Muscle of leg (tissue), 11 donors: ENCODE measurements around the gene TMX4. TPM values are rescaled to one million over a fixed set of nuclear protein-coding genes. Genes with fewer than 3 reads are reported as not detected.
"Not testable (repeated sequence)": the region's sequence is repeated elsewhere in the genome, so short reads cannot be mapped to it uniquely, and the experiment has no call there.

Experiments
- DNase-seq: peaks from one replicate; pipeline ENCODE4 v3.0.0; 2013
- H3K27ac ChIP-seq: one replicate; pipeline ENCODE4 v1.5.1; 2013; ENCODE audit warnings: mild to moderate bottlenecking, low read length, control low read depth
- H3K27me3 ChIP-seq: one replicate; pipeline ENCODE4 v1.6.1; 2013; ENCODE audit warnings: low read length; ENCODE audit not compliant: control insufficient read depth, insufficient read depth
- H3K36me3 ChIP-seq: one replicate; pipeline ENCODE4 v1.6.1; 2013; ENCODE audit warnings: low read length; ENCODE audit not compliant: control insufficient read depth, insufficient read depth
- H3K4me1 ChIP-seq: one replicate; pipeline ENCODE4 v1.6.1; 2013; ENCODE audit warnings: low read length; ENCODE audit not compliant: control insufficient read depth, insufficient read depth
- H3K4me3 ChIP-seq: one replicate; pipeline ENCODE4 v1.5.1; 2013; ENCODE audit warnings: low read length, control low read depth
- H3K9me3 ChIP-seq: replicated peaks from 2 replicates; pipeline ENCODE4 v1.6.1; 2013; ENCODE audit warnings: low read depth, low read length; ENCODE audit not compliant: control insufficient read depth
- WGBS: methylation state at CpG from one replicate; pipeline ENCODE4 v1.1.5; 2013; ENCODE audit warnings: missing lambda C conversion rate; ENCODE audit not compliant: insufficient coverage; 5-methylcytosine and 5-hydroxymethylcytosine counted together
- polyA plus RNA-seq, 8 donors: library from polyadenylated mRNA; unstranded; fragments of 120-200 nt; gene quantifications; one replicate each; pipeline versions ENCODE4 v1.2.1 to v1.2.3, GENCODE V29; 2013; ENCODE audit warnings: inconsistent platforms in 1 of 8, low replicate concordance in 1 of 8; ENCODE audit not compliant: insufficient read length in 8 of 8, insufficient read depth in 1 of 8
- total RNA-seq: library from RNA; stranded (reverse); fragments of 120-200 nt; gene quantifications from one replicate; pipeline ENCODE4 v1.2.4, GENCODE V29; 2013

The TMX4 gene
- total and polyA plus RNA-seq, 9 donors: 13.5 to 27.9 (median 20.4) TPM

DNA sequence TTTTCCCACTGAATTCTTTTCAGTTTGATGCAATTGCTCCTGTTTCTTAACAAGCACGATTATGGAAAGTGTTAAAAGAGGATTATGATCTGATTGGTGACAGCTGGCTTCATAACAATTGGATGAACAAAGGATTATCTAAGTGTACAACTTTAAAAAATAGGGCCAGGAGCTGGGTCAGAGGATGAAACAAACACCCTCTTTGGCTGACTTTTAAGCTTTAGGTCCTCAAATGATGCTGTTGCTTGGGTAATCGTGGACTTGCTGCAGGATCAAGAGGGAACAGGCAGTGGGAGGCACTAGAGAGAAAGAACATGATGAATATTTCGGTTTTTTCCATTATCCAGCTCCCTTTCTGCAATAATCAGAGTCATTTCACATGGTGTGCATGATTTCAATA is 35.5 kb upstream of the TMX4 start:
- Histone ChIP-seq H3K4me1 (no peaks in the 10 kb centered on the region), H3K27me3 (no peaks in the 10 kb centered on the region), H3K9me3 (no peaks in the 10 kb centered on the region), H3K36me3 (no peaks in the 10 kb centered on the region), H3K27ac (no peak overlapping the region), H3K4me3 (no peak overlapping the region)
- WGBS: 71% methylated on average over 1 of the region's 3 CpGs
- DNase-seq: no peak

- H3K27ac ChIP-seq: no peak overlapping the region
- peak; percentile 18 for DNase-seq
- H3K9me3 ChIP-seq: no peaks in the 10 kb centered on the region
- no peaks in the 10 kb centered on the region for H3K4me1 ChIP-seq
- H3K27me3 ChIP-seq: no peaks in the 10 kb centered on the region
- no peak overlapping the region for H3K4me3 ChIP-seq
- no peaks in the 10 kb centered on the region for H3K36me3 ChIP-seq
- WGBS: 78% methylated on average over 2 of the region's 10 CpGs
Observed at GRCh38 chr20:8050157-8050837, 30.7 kb upstream of the TMX4 start.

- H3K4me1 ChIP-seq: no peaks in the 10 kb centered on the region
- no peak overlapping the region for H3K4me3 ChIP-seq
- no peaks in the 10 kb centered on the region for H3K27me3 ChIP-seq
- no CpG with 5 or more reads among the region's 3 CpGs for WGBS
- no peak overlapping the region for H3K27ac ChIP-seq
- H3K36me3 ChIP-seq: no peaks in the 10 kb centered on the region
- H3K9me3 ChIP-seq: no peaks in the 10 kb centered on the region
- DNase-seq: peak; percentile 34
Observed at GRCh38 chr20:8049310-8049709, 29.7 kb upstream of the TMX4 start.

DNA sequence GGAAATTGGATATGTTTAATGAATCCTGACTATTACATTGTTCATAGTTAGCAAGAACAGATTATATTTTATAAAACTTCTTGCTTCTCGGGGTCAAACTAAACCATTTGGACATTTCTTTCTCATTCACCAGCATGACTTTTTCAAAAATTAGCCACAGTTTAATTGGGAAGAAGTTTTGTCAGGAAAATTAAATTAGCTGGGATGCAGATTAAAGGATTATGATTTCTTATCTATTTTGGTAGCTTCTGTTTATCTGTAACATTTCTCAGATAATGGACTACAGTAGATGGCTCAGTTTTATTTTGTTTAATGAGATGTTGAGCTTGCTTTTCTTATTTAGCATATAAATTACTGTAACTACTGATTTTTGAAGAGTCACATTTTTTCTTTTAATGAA is 26.4 kb upstream of the TMX4 start:
- no peak overlapping the region for H3K27ac ChIP-seq
- H3K4me1 ChIP-seq: no peaks in the 10 kb centered on the region
- no peaks in the 10 kb centered on the region for H3K36me3 ChIP-seq
- H3K27me3 ChIP-seq: no peaks in the 10 kb centered on the region
- no peaks in the 10 kb centered on the region for H3K9me3 ChIP-seq
- DNase-seq: no peak
- H3K4me3 ChIP-seq: no peak overlapping the region
- no CpG with 5 or more reads among the region's 1 CpG for WGBS

- no peaks in the 10 kb centered on the region for H3K36me3 ChIP-seq
- no peaks in the 10 kb centered on the region for H3K27me3 ChIP-seq
- peak; percentile 74 for DNase-seq
- H3K27ac ChIP-seq: no peak overlapping the region
- H3K4me3 ChIP-seq: no peak overlapping the region
- WGBS: 52% methylated on average over 3 of the region's 13 CpGs
- H3K4me1 ChIP-seq: no peaks in the 10 kb centered on the region
- H3K9me3 ChIP-seq: no peaks in the 10 kb centered on the region
Observed at GRCh38 chr20:8043687-8044282, 24.2 kb upstream of the TMX4 start.

- H3K4me3 ChIP-seq: no peak overlapping the region
- no peaks in the 10 kb centered on the region for H3K4me1 ChIP-seq
- DNase-seq: no peak
- no peaks in the 10 kb centered on the region for H3K9me3 ChIP-seq
- H3K27me3 ChIP-seq: no peaks in the 10 kb centered on the region
- H3K27ac ChIP-seq: no peak overlapping the region
- no peaks in the 10 kb centered on the region for H3K36me3 ChIP-seq
- no CpG with 5 or more reads among the region's 2 CpGs for WGBS
Observed at GRCh38 chr20:8039042-8039441, 19.5 kb upstream of the TMX4 start.

DNA sequence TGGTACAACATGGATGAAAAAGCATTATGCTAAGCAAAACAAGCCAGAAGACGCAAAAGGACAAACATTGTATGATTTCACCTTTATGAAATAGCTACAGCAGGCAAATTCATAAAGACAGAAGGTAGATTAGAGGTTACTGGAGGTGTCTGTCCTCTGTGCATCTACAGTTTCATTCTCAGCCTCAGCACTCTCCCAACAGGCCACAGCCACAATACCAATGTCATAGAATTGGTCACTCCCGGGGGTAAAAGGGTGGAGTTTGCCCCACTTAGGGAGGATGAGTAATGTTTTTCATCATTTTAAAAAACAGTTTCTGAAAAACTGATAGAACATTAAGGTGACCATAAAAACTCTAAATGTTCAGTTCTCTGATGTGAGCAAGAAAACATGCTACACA is 17.2 kb upstream of the TMX4 start:
- Histone ChIP-seq H3K36me3 (no peaks in the 10 kb centered on the region), H3K4me3 (no peak overlapping the region), H3K27me3 (no peaks in the 10 kb centered on the region), H3K27ac (no peak overlapping the region), H3K4me1 (no peaks in the 10 kb centered on the region), H3K9me3 (no peaks in the 10 kb centered on the region)
- WGBS: no CpG with 5 or more reads among the region's 2 CpGs
- no peak for DNase-seq

GRCh38 chr20:8033151-8033841 is 13.7 kb upstream of the TMX4 start:
- H3K36me3 ChIP-seq: no peaks in the 10 kb centered on the region
- no peaks in the 10 kb centered on the region for H3K27me3 ChIP-seq
- H3K27ac ChIP-seq: no peak overlapping the region
- no peak for DNase-seq
- no peaks in the 10 kb centered on the region for H3K4me1 ChIP-seq
- no peaks in the 10 kb centered on the region for H3K9me3 ChIP-seq
- no peak overlapping the region for H3K4me3 ChIP-seq
- no CpG with 5 or more reads among the region's 7 CpGs for WGBS

DNA sequence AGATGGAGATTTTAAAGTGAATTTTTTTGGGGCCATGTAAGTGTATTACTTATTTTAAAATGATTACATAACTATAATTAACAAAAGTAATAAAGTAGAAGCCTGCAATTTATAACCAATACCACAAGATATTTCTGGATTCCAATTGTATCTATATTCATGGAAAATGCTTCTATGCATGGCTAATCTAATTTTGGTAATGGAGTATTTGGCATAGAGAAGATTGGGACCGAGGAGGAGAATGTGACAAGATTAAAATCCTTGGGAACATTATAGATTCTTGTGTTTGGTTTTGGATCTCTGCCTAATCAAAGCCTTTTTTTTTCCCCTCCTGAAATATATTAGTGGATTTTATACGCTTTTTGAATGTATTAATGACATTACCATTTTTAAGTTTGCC is 12.9 kb upstream of the TMX4 start:
- H3K36me3 ChIP-seq: no peaks in the 10 kb centered on the region
- no peak overlapping the region for H3K4me3 ChIP-seq
- H3K9me3 ChIP-seq: no peaks in the 10 kb centered on the region
- no peaks in the 10 kb centered on the region for H3K4me1 ChIP-seq
- H3K27ac ChIP-seq: no peak overlapping the region
- no peaks in the 10 kb centered on the region for H3K27me3 ChIP-seq
- WGBS: no CpG with 5 or more reads among the region's 2 CpGs
- DNase-seq: no peak

DNA sequence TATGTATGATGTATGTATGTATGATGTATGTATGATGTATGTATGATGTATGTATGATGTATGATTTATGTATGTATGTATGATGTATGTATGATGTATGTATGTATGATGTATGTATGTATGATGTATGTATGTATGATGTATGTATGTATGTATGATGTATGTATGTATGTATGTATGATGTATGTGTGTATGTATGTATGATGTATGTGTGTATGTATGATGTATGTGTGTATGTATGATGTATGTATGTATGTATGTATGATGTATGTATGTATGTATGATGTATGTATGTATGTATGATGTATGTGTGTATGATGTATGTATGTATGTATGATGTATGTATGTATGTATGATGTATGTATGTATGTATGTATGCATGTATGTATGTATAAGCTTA is 12.0 kb upstream of the TMX4 start:
- not testable (repeated sequence) for H3K27ac ChIP-seq, H3K27me3 ChIP-seq, H3K36me3 ChIP-seq, H3K4me1 ChIP-seq, H3K4me3 ChIP-seq, DNase-seq, H3K9me3 ChIP-seq
